GM19463 (cell line): ENCODE measurements around the gene ATXN1.

Source experiments
- ATAC-seq: cut with Tn5 transposase; IDR thresholded peaks from one replicate; pipeline ENCODE4 v1.9.1; 2021; ENCODE audit warnings: mild to moderate bottlenecking, moderate library complexity; ENCODE audit not compliant: unreplicated experiment

Gene ATXN1

GRCh38 chr6:16331384-16332174 lies 429.7 kb downstream of the ATXN1 start:
- ATAC-seq, result peak; percentile 43

DNA sequence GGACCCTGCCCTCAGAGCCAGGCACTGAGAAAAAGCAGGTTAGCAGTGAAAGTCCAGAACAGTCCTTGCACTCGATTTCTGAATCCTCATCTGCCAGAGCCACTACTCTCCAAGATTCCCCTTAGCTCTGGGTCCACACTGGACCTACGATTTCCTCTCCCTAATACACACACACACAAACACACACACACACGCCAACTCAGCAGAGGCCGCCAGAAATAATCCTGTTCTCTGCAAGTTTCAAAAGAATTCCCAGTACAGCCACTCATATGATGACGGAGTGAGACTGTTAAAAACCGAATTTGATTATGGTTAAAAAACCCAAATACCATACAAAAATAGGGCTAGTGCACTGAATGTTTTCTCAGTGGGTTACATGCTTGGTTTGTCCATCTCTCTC lies 432.0 kb downstream of the ATXN1 start:
- ATAC-seq, result peak; percentile 40

GRCh38 chr6:16327777-16328325 lies 433.4 kb downstream of the ATXN1 start:
- no peak for ATAC-seq

- no peak for ATAC-seq
These were observed 434.1 kb downstream of the ATXN1 start for GRCh38 chr6:16326971-16327776.

DNA sequence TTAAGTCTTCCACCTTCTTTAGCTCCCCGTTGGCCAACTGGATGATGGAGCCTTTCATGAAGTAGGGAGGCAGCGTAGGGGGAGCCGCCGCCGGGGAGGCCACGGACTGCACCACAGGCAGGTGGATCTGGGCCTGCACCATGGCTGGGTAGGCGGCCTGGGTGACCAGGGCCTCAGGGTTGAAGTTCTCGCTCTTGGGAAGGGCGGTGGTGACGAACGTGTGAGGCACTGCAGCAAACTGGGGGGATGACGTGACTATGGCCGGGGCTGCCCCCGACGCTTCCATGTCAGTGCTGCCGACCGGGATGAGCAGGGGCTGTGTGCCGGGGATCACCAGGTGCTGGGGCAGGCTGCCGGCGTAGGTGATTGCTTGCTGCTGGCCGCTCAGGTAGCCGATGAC lies 434.7 kb downstream of the ATXN1 start:
- ATAC-seq, result no peak

DNA sequence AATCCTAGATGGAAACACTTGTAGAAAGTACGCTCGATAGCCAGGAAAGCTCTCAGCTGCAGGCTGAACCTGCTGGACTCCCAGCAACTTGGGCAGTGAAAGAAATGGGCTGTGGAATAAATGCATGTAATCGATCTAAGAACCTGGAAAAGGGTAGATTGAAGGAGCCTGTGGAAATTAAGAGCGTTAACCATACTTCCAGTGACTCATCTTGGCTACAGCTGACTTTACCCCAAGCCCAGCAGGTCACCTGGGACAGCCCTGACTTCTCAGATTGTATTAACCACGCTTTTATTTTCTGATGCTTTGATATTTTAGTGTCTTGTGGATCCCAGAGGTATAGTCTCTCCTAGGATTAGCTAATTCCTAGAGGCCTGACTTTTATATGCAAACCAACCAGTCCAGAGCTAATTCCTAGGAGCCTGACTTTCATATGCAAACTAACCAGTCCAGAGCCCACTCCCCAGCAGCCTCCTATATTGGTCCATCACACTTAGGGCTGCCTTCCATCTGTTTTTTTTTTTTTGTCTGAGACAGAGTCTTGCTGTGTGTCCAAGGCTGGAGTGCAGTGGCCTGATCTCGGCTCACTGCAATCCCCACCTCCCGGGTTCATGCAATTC lies 436.5 kb downstream of the ATXN1 start:
- ATAC-seq, result no peak

DNA sequence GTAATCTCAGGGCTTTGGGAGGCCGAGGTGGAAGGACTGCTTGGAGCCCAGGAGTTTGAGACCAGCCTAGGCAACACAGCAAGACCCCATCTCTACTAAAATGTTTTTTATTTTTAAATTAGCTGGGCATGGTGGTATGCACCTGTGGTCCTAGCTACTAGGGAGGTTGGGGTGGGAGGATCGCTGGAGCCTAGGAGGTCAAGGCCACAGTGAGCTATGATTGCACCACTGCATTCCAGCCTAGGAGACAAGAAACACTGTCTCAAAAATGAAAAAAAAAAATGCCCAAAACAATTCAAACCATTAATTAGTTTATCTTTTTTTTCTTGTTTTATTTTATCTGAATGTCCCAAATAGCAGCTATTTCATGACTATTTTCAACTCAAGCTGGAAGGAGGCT lies 437.1 kb downstream of the ATXN1 start:
- ATAC-seq, result no peak

- ATAC-seq, result peak; percentile 85
These were observed 438.5 kb downstream of the ATXN1 start for GRCh38 chr6:16322666-16323312.

DNA sequence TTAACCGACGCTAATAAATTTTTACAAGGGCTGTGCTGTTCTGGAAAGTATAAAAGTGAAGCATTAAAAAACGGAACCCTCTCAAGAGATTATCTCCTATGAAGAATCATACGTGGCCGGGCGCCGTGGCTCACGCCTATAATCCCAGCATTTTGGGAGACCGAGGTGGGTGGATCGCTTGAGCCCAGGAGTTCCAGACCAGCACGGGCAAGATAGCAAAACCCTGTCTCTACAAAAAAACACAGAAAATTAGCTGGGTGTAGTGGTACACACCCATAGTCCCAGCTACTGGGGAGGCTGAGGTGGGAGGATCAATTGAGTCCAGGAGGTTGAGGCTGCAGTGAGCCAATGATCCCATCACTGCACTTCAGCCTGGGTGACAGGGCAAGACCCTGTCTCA lies 439.4 kb downstream of the ATXN1 start:
- ATAC-seq, result no peak

GRCh38 chr6:16321341-16321710 lies 439.9 kb downstream of the ATXN1 start:
- no peak for ATAC-seq

GRCh38 chr6:16320533-16321340 lies 440.5 kb downstream of the ATXN1 start:
- ATAC-seq, result no peak

GRCh38 chr6:16319813-16320532 lies 441.3 kb downstream of the ATXN1 start:
- peak; percentile 67 for ATAC-seq

- no peak for ATAC-seq
These were observed 442.1 kb downstream of the ATXN1 start for GRCh38 chr6:16318953-16319720.

DNA sequence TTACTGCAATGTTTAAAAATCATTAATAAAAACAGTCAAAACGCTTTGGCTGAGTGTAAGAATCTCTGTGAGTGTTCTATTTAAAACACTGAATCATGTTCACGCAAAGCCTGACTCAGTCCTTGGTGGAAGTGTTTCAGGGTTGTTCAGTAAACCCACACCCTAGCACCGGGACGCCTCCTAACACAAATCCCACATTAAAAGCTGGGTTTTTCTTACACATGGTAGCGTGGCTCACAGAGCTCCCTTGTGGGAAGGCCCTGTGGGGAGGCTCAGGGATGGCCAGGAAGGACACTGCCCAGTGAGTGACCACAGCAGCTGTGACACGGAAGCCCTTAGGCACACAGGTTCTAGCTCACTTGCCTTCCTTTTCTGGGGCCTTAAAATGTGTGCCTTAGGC lies 442.7 kb downstream of the ATXN1 start:
- ATAC-seq, result no peak

GRCh38 chr6:16316741-16317251 lies 444.5 kb downstream of the ATXN1 start:
- ATAC-seq, result no peak

DNA sequence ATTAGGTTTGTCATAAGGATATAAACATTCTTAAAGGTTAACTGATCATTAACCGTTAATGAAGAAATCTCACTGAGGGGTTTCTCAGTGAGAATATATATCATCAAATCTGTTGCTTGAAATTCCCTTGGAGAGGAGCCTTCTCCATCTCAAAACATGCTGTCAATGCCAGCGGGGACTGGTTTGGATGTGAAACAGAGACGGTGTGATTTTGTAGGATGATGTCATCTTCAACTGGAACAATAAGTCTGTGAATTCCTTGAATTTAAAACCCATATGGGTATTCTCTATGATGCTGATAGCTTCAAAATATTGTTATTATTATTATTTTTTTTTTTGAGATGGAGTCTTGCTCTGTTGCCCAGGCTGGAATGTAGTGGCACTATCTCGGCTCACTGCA lies 447.0 kb downstream of the ATXN1 start:
- ATAC-seq, result no peak

GRCh38 chr6:16313732-16314131 lies 447.5 kb downstream of the ATXN1 start:
- ATAC-seq, result no peak

DNA sequence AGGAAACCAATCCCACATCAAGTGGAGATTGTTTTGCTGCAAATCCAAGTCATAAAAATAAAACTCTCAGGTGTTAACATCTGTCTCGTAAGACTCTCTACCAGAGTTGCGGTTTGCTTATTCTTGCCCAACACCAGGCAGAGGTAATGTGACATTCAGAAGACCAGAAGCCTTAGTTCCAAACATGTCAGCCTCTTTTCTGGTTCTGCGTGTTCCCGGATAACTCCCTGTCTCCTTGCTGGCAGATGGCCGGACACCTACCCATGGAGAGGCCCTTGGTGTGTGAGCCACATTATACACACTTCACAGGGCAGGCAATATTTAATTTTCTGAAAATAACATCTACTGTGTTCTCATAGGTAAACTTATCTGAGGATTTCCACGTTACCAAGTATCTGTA lies 449.5 kb downstream of the ATXN1 start:
- no peak for ATAC-seq

GRCh38 chr6:16306334-16306733 lies 454.9 kb downstream of the ATXN1 start:
- no peak for ATAC-seq
